Loucy (cell line): ENCODE results near the gene DYNC1H1.

ENCODE experiments used
- H2AFZ ChIP-seq: fragments of 200-600 bp; sonication (generic); 2 replicates; pipeline ENCODE4 v1.6.0; 2016; ENCODE audit warnings: antibody characterized with exemption, mild to moderate bottlenecking, low read length, moderate library complexity
- H3F3A ChIP-seq: fragments of 200-600 bp; 2 replicates; pipeline ENCODE4 v1.6.0; 2016; ENCODE audit warnings: antibody characterized with exemption, low read depth, mild to moderate bottlenecking
- H3K27me3 ChIP-seq: fragments of 200-600 bp; sonication (generic); 2 replicates; pipeline ENCODE4 v1.6.1; 2014; ENCODE audit warnings: low read length, mild to moderate bottlenecking; ENCODE audit not compliant: insufficient read depth, poor library complexity, severe bottlenecking
- H3K36me3 ChIP-seq: fragments of 200-600 bp; sonication (generic); 2 replicates; pipeline ENCODE4 v1.6.1; 2016; ENCODE audit warnings: low read length; ENCODE audit not compliant: insufficient read depth
- H3K4me1 ChIP-seq: fragments of 200-600 bp; sonication (generic); 2 replicates; pipeline ENCODE4 v1.5.1; 2014; ENCODE audit warnings: low read length, mild to moderate bottlenecking; ENCODE audit not compliant: insufficient read depth, poor library complexity, severe bottlenecking
- H3K4me2 ChIP-seq: fragments of 200-600 bp; sonication (generic); 2 replicates; pipeline ENCODE4 v1.6.0; 2014; ENCODE audit warnings: antibody characterized with exemption, low read length, low read depth, mild to moderate bottlenecking; ENCODE audit not compliant: poor library complexity, severe bottlenecking
- H3K4me3 ChIP-seq: fragments of 200-600 bp; sonication (generic); 2 replicates; pipeline ENCODE4 v1.5.1; 2014; ENCODE audit warnings: low read length, mild to moderate bottlenecking, mixed read lengths; ENCODE audit not compliant: poor library complexity, severe bottlenecking
- H3K79me2 ChIP-seq: fragments of 200-600 bp; sonication (generic); 2 replicates; pipeline ENCODE4 v1.6.1; 2014; ENCODE audit warnings: low read length; ENCODE audit not compliant: insufficient read depth
- H3K9ac ChIP-seq: fragments of 200-600 bp; sonication (generic); 2 replicates; pipeline ENCODE4 v1.6.0; 2014; ENCODE audit warnings: mild to moderate bottlenecking, low read depth, low read length, moderate library complexity; ENCODE audit not compliant: poor library complexity, severe bottlenecking
- H3K9me2 ChIP-seq: fragments of 200-600 bp; sonication (generic); replicated peaks from 2 replicates; pipeline ENCODE4 v1.6.1; 2016; ENCODE audit warnings: low read depth, low read length, mixed read lengths
- H3K9me3 ChIP-seq: fragments of 200-600 bp; sonication (generic); 2 replicates; pipeline ENCODE4 v1.6.1; 2014; ENCODE audit warnings: mild to moderate bottlenecking, antibody characterized with exemption, low read length, low read depth; ENCODE audit not compliant: insufficient read depth
- H4K20me1 ChIP-seq: fragments of 200-600 bp; sonication (generic); 2 replicates; pipeline ENCODE4 v1.6.0; 2014; ENCODE audit warnings: antibody characterized with exemption, low read length, mild to moderate bottlenecking; ENCODE audit not compliant: insufficient read depth, poor library complexity, severe bottlenecking
- CTCF ChIP-seq: fragments of 200-600 bp; sonication (generic); conservative IDR thresholded peaks from 2 replicates; pipeline ENCODE4 v1.5.1; 2014; ENCODE audit warnings: mild to moderate bottlenecking, antibody characterized with exemption, low read length
- EZH2phosphoT487 ChIP-seq: fragments of 200-600 bp; IDR thresholded peaks from 2 replicates; pipeline ENCODE4 v1.6.1; 2018; ENCODE audit warnings: antibody characterized with exemption, mild to moderate bottlenecking, moderate library complexity, borderline replicate concordance

The DYNC1H1 gene

GRCh38 chr14:101917413-101918017 lies 46.9 kb upstream of the DYNC1H1 start:
- Histone ChIP-seq H2AFZ (no peak overlapping the region), H3K9me3 (no peaks in the 10 kb centered on the region), H3K36me3 (peaks cover 46% of the 10 kb centered on the region; the same call in 1 of the 2 replicates), H3K9ac (no peak overlapping the region), H3K79me2 (no peaks in the 10 kb centered on the region), H3K4me1 (no peaks in the 10 kb centered on the region), H3F3A (no peaks in the 10 kb centered on the region), H3K27me3 (no peaks in the 10 kb centered on the region), H3K4me2 (no peak overlapping the region), H4K20me1 (no peaks in the 10 kb centered on the region), H3K9me2 (no peaks in the 10 kb centered on the region), H3K4me3 (no peak overlapping the region)
- TF ChIP-seq EZH2phosphoT487 (no peak), CTCF (no peak)

- Histone ChIP-seq H3K9me3 (no peaks in the 10 kb centered on the region), H3K4me1 (no peaks in the 10 kb centered on the region), H2AFZ (no peak overlapping the region), H3K27me3 (no peaks in the 10 kb centered on the region), H3F3A (no peaks in the 10 kb centered on the region), H3K9ac (no peak overlapping the region), H3K9me2 (no peaks in the 10 kb centered on the region), H4K20me1 (no peaks in the 10 kb centered on the region), H3K4me3 (no peak overlapping the region), H3K4me2 (no peak overlapping the region), H3K36me3 (peaks cover 38% of the 10 kb centered on the region; the same call in 1 of the 2 replicates), H3K79me2 (no peaks in the 10 kb centered on the region)
- no peak for TF ChIP-seq CTCF
- no peak for TF ChIP-seq EZH2phosphoT487
Measured at GRCh38 chr14:101918065-101918989, 46.0 kb upstream of the DYNC1H1 start.

GRCh38 chr14:101920271-101920670 lies 44.1 kb upstream of the DYNC1H1 start:
- no peak overlapping the region for H3K4me2 ChIP-seq

More at GRCh38 chr14:101920271-101920670, 44.1 kb upstream of the DYNC1H1 start:
- Histone ChIP-seq H3K79me2 (no peaks in the 10 kb centered on the region), H3K4me1 (no peaks in the 10 kb centered on the region), H2AFZ (no peak overlapping the region), H3K27me3 (no peaks in the 10 kb centered on the region), H3K36me3 (peaks cover 30% of the 10 kb centered on the region; the same call in 1 of the 2 replicates), H3K4me3 (no peak overlapping the region), H3K9ac (no peak overlapping the region), H4K20me1 (no peaks in the 10 kb centered on the region), H3K9me3 (no peaks in the 10 kb centered on the region), H3K9me2 (no peaks in the 10 kb centered on the region), H3F3A (no peaks in the 10 kb centered on the region)
- no peak for TF ChIP-seq EZH2phosphoT487
- TF ChIP-seq CTCF: no peak
